A673 (cell line): ENCODE data around the gene LRRC4C. TPM values are rescaled to one million over a fixed set of nuclear protein-coding genes. Genes with fewer than 3 reads are reported as not detected.

Source experiments
- BruUV-seq: library from RNA; stranded (reverse); fragments of 400-500 nt; replicated peaks from 2 replicates; lab custom pipeline; 2021; lab: Mats Ljungman, UMichigan
- CTCF ChIA-PET: fragments of 300-600 bp; sonication (Branson Sonifier 250); formaldehyde crosslinking; loops from one replicate; lab custom pipeline; 2022; ENCODE audit warnings: antibody characterized with exemption; lab: Charles Lee
- POLR2A ChIA-PET: fragments of 300-600 bp; sonication (Branson Sonifier 250); formaldehyde crosslinking; loops from one replicate; lab custom pipeline; 2022; ENCODE audit warnings: antibody characterized with exemption; ENCODE audit not compliant: low non-redundant PET; lab: Charles Lee
- DNase-seq: peaks from one replicate; pipeline ENCODE4 v3.0.0-alpha.2; 2015; ENCODE audit warnings: low spot score
- H3K27ac ChIP-seq: fragments of 200-600 bp; sonication (generic); 2 replicates; pipeline ENCODE4 v1.5.1; 2016; ENCODE audit warnings: mixed run types, low read depth, mild to moderate bottlenecking, mixed read lengths, antibody characterized with exemption, low read length; ENCODE audit not compliant: poor library complexity, severe bottlenecking
- H3K27me3 ChIP-seq: fragments of 200-600 bp; sonication (generic); replicated peaks from 2 replicates; pipeline ENCODE4 v1.6.1; 2017; ENCODE audit warnings: mixed run types, low read depth, mild to moderate bottlenecking, mixed read lengths, antibody characterized with exemption, low read length; ENCODE audit not compliant: insufficient read depth, poor library complexity
- H3K36me3 ChIP-seq: fragments of 200-600 bp; sonication (generic); 2 replicates; pipeline ENCODE4 v1.6.1; 2016; ENCODE audit warnings: mixed run types, mild to moderate bottlenecking, mixed read lengths, antibody characterized with exemption, low read length; ENCODE audit not compliant: insufficient read depth, poor library complexity, severe bottlenecking
- H3K4me1 ChIP-seq: fragments of 200-600 bp; sonication (generic); 2 replicates; pipeline ENCODE4 v1.6.1; 2017; ENCODE audit warnings: mixed run types, mild to moderate bottlenecking, mixed read lengths, antibody characterized with exemption, low read length; ENCODE audit not compliant: insufficient read depth, poor library complexity, severe bottlenecking
- H3K4me3 ChIP-seq: fragments of 200-600 bp; sonication (generic); 2 replicates; pipeline ENCODE4 v1.5.1; 2016; ENCODE audit warnings: low read depth, mixed run types, mild to moderate bottlenecking, mixed read lengths, low read length; ENCODE audit not compliant: poor library complexity, severe bottlenecking
- H3K9me3 ChIP-seq: fragments of 200-600 bp; sonication (generic); 2 replicates; pipeline ENCODE4 v1.6.1; 2016; ENCODE audit warnings: mixed run types, low read depth, mild to moderate bottlenecking, mixed read lengths, antibody characterized with exemption, low read length; ENCODE audit not compliant: poor library complexity, severe bottlenecking
- CTCF ChIP-seq: fragments of 300-800, 200-600 bp; sonication (generic); conservative IDR thresholded peaks from 2 replicates; pipeline ENCODE4 v1.5.1; 2017; ENCODE audit warnings: low read depth, mild to moderate bottlenecking, antibody characterized with exemption, low read length, moderate library complexity, mixed read lengths
- EZH2 ChIP-seq: fragments of 200-600 bp; sonication (generic); IDR thresholded peaks from 2 replicates; pipeline ENCODE4 v1.6.1; 2017; ENCODE audit warnings: borderline replicate concordance, low read depth, mild to moderate bottlenecking, mixed read lengths, antibody characterized with exemption, low read length; ENCODE audit not compliant: poor library complexity, severe bottlenecking
- intact Hi-C: fragments of 100-400 bp; cut with micrococcal nuclease; formaldehyde crosslinking; loops from one replicate; pipeline ENCODE4 v1.10.0; 2022; ENCODE audit not compliant: unreplicated experiment
- total RNA-seq: library from RNA; stranded (reverse); gene quantifications from 2 replicates; pipeline ENCODE4 v1.2.3, GENCODE V29; 2021

LRRC4C gene
- total RNA-seq, 1 experiment from 2014 or later: 38.3 TPM

- Histone ChIP-seq H3K4me1 (no peaks in the 10 kb centered on the region), H3K27me3 (no peaks in the 10 kb centered on the region), H3K9me3 (no peaks in the 10 kb centered on the region), H3K27ac (no peak overlapping the region), H3K36me3 (no peaks in the 10 kb centered on the region), H3K4me3 (no peak overlapping the region)
- TF ChIP-seq CTCF (no peak), EZH2 (no peak)
- ChIA-PET POLR2A (no interaction called here), CTCF (no interaction called here)
- intact Hi-C loops: no loop called here
- no TSS peak for BruUV-seq
- no peak for DNase-seq
Measured at GRCh38 chr11:41113160-41113559, 346.3 kb downstream of the LRRC4C start.

- Histone ChIP-seq H3K9me3 (no peaks in the 10 kb centered on the region), H3K4me1 (no peaks in the 10 kb centered on the region), H3K36me3 (no peaks in the 10 kb centered on the region), H3K27me3 (no peaks in the 10 kb centered on the region), H3K4me3 (no peak overlapping the region), H3K27ac (no peak overlapping the region)
- BruUV-seq: no TSS peak
- TF ChIP-seq CTCF (no peak), EZH2 (no peak)
- POLR2A ChIA-PET: no interaction called here
- intact Hi-C loops: no loop called here
- no peak for DNase-seq
- CTCF ChIA-PET: no interaction called here
Measured at GRCh38 chr11:41110527-41110926, 348.9 kb downstream of the LRRC4C start.

GRCh38 chr11:41102471-41102870, 357.0 kb downstream of the LRRC4C start:
- Histone ChIP-seq H3K27ac (no peak overlapping the region), H3K27me3 (no peaks in the 10 kb centered on the region), H3K4me1 (no peaks in the 10 kb centered on the region), H3K4me3 (no peak overlapping the region), H3K36me3 (no peaks in the 10 kb centered on the region), H3K9me3 (no peaks in the 10 kb centered on the region)
- no peak for DNase-seq
- ChIA-PET CTCF (no interaction called here), POLR2A (no interaction called here)
- intact Hi-C loops: no loop called here
- TF ChIP-seq EZH2: no peak
- TF ChIP-seq CTCF: no peak
- BruUV-seq: no TSS peak
